Lower leg skin (tissue), 4 donors: ENCODE results near the gene SLC9A3. TPM values are rescaled to one million over a fixed set of nuclear protein-coding genes. Genes with fewer than 3 reads are reported as not detected.

Source experiments
- DNase-seq, 2 donors: peaks; one replicate each; pipeline ENCODE4 v3.0.0-alpha.2; 2019; ENCODE audit warnings: low spot score in 2 of 2
- H3K4me3 ChIP-seq: fragments of 200-600 bp; sonication (generic); 2 replicates; pipeline ENCODE4 v1.5.1; 2017; ENCODE audit warnings: mild to moderate bottlenecking, low read depth; ENCODE audit not compliant: poor library complexity, severe bottlenecking
- CTCF ChIP-seq, 3 donors: fragments of 450-650 bp; IDR thresholded peaks; one replicate each; pipeline ENCODE4 v1.5.1; 2016; ENCODE audit warnings: antibody characterized with exemption in 3 of 3, mild to moderate bottlenecking in 3 of 3, moderate library complexity in 2 of 3
- POLR2A ChIP-seq, 2 donors: fragments of 450-650 bp; IDR thresholded peaks; one replicate each; pipeline ENCODE4 v1.6.1; 2016 to 2017; ENCODE audit warnings: antibody characterized with exemption in 2 of 2, mild to moderate bottlenecking in 1 of 2, moderate library complexity in 1 of 2
- WGBS, 2 donors: methylation state at CpG; one replicate each; pipeline ENCODE4 v1.1.5; 2018; 5-methylcytosine and 5-hydroxymethylcytosine counted together
- intact Hi-C: fragments of 100-400 bp; cut with DNase I; formaldehyde crosslinking; loops from one replicate; pipeline ENCODE4 v1.15.0; 2023; ENCODE audit warnings: low total_unique reads
- total RNA-seq, 4 donors: library from RNA; depleted of rRNA; stranded (reverse); fragments of >200 nt; gene quantifications; one replicate each; pipeline ENCODE4 v1.1.0, GENCODE V29; 2016

SLC9A3 gene
- total RNA-seq, 4 donors from 2014 or later = 4.8 to 7.1 (median 5.8) TPM

- H3K4me3 ChIP-seq = no peak overlapping the region
- 75 to 80% methylated on average over 25 of the region's 25 CpGs for WGBS, 2 donors
- DNase-seq = peak in 1 of 2 donors; percentile 85
- no peak for TF ChIP-seq POLR2A (IDR thresholded peaks at IDR 0.05)
- TF ChIP-seq CTCF (IDR thresholded peaks at IDR 0.05) = no peak
- intact Hi-C loops = loop anchor here (10.0 kb wide), 1 partner anchor 474 kb away; no protein-coding TSS in a partner anchor
Observed at GRCh38 chr5:430214-430925, 93.9 kb downstream of the SLC9A3 start.

GRCh38 chr5:429453-430188 lies 94.6 kb downstream of the SLC9A3 start:
- H3K4me3 ChIP-seq = no peak overlapping the region
- TF ChIP-seq CTCF (IDR thresholded peaks at IDR 0.05) = no peak
- no peak for TF ChIP-seq POLR2A (IDR thresholded peaks at IDR 0.05)
- DNase-seq = peak; percentile 43 to 87
- intact Hi-C loops = loop anchor here (10.0 kb wide), 1 partner anchor 475 kb away; no protein-coding TSS in a partner anchor
- WGBS, 2 donors = 25 to 28% methylated on average over 20 to 25 of the region's 35 CpGs

- intact Hi-C loops = no loop called here
- TF ChIP-seq CTCF (IDR thresholded peaks at IDR 0.05) = no peak
- no peak for TF ChIP-seq POLR2A (IDR thresholded peaks at IDR 0.05)
- DNase-seq = peak in 1 of 2 donors; percentile 80
- H3K4me3 ChIP-seq = no peak overlapping the region
- 85 to 92% methylated on average over 14 to 15 of the region's 22 CpGs for whole genome bisulfite sequencing, 2 donors
Observed at GRCh38 chr5:428754-429452, 95.3 kb downstream of the SLC9A3 start.

- DNase-seq = no peak
- WGBS, 2 donors = 81 to 87% methylated on average over 11 of the region's 11 CpGs
- no peak for TF ChIP-seq POLR2A (IDR thresholded peaks at IDR 0.05)
- TF ChIP-seq CTCF (IDR thresholded peaks at IDR 0.05) = no peak
- intact Hi-C loops = no loop called here
- no peak overlapping the region for H3K4me3 ChIP-seq
Observed at GRCh38 chr5:428219-428618, 96.0 kb downstream of the SLC9A3 start.

- DNase-seq = peak in 1 of 2 donors; percentile 78
Observed at GRCh38 chr5:427415-428087, 96.7 kb downstream of the SLC9A3 start.

More at GRCh38 chr5:427415-428087, 96.7 kb downstream of the SLC9A3 start:
- intact Hi-C loops = no loop called here
- TF ChIP-seq POLR2A (IDR thresholded peaks at IDR 0.05) = no peak
- no peak for TF ChIP-seq CTCF (IDR thresholded peaks at IDR 0.05)
- WGBS, 2 donors = 93 to 95% methylated on average over 37 to 39 of the region's 39 CpGs
- H3K4me3 ChIP-seq = no peak overlapping the region
